Posterior cingulate gyrus (tissue), 11 donors: ENCODE data around the gene RNU1-1.

Source experiments
- DNase-seq, 10 donors: peaks; one replicate each; pipeline versions ENCODE4 v3.0.0 to v3.0.0-alpha.2; 2020 to 2021; ENCODE audit warnings: mixed read lengths in 3 of 10
- intact Hi-C: fragments of 100-400 bp; cut with DNase I; formaldehyde crosslinking; loops from one replicate; pipeline ENCODE4 v1.15.1; 2023

The RNU1-1 gene

DNA sequence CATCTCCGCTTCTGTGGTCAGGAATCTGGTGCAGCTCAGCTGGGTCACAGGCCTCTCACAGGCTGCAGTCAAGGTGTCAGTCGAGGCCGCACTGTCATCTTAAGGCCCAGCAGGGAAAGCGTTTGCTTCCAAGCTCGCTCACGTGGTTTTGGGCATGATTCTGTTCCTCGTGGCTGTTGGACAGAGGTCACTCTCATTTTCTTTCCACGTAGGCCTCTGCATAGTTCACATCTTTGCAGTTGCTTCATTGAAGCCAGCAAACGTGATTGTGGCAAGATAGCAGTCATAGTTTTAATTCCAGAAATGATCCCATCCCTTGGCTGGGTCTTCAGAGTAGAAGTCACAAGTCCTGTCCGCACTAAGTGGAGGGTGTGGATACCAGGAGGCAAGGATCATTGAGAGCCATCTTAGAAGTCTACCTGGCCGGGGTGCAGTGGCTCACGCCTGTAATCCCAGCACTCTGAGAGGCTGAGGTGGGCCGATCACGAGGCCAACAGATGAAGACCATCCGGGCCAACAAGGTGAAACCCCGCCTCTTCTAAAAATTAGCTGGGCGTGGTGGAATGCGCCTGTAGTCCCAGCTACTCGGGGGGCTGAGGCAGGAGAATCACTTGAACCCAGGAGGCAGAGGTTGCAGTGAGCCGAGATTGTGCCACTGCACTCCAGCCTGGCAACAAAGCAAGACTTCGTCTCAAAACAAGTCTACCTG, 49.0 kb downstream of the RNU1-1 start:
- intact Hi-C loops: no loop called here

More for the DNA sequence above, 49.0 kb downstream of the RNU1-1 start:
- no peak for DNase-seq
